Hematopoietic multipotent progenitor cell treated with erythropoietin and hydrocortisone succinate and interleukin-3 and kit ligand, for 15 days (in vitro differentiated cells): ENCODE results near the gene DMTF1.
"Not testable (repeated sequence)": the region's sequence is repeated elsewhere in the genome, so short reads cannot be mapped to it uniquely, and the experiment has no call there.

Experiments
- DNase-seq: peaks from one replicate; pipeline ENCODE4 v3.0.0-alpha.2; 2015; ENCODE audit warnings: low spot score

Gene DMTF1

DNA sequence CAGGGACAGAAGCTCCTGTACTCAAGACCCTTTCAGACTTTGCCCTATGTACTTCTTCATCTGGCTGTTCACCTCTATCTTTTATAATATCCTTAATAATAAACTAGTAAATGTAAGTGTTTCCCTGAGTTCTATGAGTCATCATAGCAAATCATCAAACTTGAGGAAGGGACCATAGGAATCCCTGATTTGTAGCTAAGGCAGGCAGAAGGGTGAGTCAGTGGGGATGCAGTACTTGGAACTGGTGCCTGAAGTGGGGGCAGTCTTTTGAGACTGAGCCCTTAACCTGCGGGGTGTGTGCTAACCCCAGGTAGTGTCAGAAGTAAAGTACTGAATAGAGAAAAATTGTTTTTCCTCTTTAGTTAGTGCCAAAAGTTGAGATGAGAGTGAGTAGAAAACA, 73.4 kb downstream of the DMTF1 start:
- no peak for DNase-seq

DNA sequence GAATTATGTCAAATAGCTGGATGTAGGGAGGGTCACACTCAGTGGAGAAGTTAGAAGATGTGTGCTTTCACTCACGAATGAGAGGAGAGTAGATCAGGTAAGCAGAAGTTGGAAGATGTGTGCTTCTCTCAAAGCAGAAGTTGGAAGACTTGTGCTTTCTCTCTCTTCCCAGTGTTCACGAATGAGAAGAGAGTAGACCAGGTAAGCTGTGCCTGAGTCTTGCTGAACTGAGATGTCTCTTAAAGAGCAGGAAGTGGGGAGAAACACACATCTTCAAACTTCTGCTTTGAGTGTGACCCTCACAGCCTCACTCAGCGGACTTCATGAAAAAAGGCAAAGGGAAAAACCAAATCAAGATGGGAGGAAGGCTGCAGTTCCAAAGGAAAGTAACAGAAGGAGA, 74.2 kb downstream of the DMTF1 start:
- no peak for DNase-seq

DNA sequence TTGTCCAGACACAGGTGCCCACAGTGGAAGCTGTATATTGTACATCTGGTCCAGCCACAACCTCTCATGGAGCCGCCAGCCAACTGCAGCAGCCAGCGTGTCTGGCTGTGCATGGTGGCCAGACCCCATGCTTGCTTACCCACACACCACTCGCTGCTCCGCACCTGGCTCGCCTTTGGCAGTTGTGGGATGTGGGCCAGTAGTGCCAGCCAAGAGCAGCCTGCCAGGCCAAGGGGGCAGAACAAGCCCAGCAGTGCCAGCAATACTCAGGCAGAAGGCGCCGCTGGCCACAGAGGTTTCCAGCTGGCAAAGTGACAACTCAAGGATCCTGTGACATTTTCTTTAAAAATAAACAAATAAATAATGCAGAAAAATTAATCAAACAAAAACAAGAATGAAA, 79.0 kb downstream of the DMTF1 start:
- DNase-seq, result no peak

DNA sequence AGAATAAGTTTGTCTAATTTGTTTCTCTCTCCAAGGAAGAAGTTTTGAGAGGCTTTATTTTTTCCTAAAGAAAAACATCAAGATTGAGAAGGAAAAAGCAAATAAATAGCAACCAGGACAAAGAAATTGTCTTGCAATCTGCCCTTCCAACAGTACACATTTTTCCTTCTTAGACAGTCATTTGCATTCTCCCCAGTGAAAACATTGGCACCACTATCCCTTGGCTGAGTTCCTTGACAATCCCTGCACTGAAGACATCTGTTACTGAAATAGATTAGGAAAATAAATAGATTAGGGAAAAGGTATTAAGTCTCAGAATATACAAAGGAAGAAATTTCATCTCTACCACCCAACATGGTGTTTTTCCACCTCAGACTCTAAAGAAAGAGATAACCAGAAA, 79.5 kb downstream of the DMTF1 start:
- no peak for DNase-seq

GRCh38 chr7:87234949-87235348, 82.7 kb downstream of the DMTF1 start:
- DNase-seq, result no peak

DNA sequence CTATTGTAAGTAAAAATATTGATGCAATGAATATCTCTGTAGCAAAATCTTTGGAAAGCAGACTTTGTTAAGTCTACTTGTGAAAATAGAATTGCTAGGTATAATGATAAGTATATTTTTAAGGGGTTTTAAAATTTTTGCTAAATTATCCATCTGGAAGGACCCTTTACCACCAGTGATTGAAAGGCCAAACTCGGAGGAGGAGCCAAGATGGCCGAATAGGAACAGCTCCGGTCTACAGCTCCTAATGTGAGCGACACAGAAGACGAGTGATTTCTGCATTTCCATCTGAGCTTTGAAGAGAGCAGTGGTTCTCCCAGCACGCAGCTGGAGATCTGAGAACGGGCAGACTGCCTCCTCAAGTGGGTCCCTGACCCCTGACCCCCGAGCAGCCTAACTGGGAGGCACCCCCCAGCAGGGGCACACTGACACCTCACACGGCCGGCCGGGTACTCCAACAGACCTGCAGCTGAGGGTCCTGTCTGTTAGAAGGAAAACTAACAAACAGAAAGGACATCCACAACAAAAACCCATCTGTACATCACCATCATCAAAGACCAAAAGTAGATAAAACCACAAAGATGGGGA, 86.3 kb downstream of the DMTF1 start:
- DNase-seq, result not testable (repeated sequence)

GRCh38 chr7:87245671-87246070, 93.4 kb downstream of the DMTF1 start:
- DNase-seq, result not testable (repeated sequence)
